Right ventricle myocardium superior (tissue), 1 donor: ENCODE measurements around the gene MDM4. TPM values are rescaled to one million over a fixed set of nuclear protein-coding genes. Genes with fewer than 3 reads are reported as not detected.
"Not testable (repeated sequence)": the region's sequence is repeated elsewhere in the genome, so short reads cannot be mapped to it uniquely, and the experiment has no call there.

ENCODE experiments used
- ATAC-seq: fragments of 200-7000 bp; cut with Tn5 transposase; one replicate; pipeline ENCODE4 v1.9.1; 2020; ENCODE audit warnings: mild to moderate bottlenecking; ENCODE audit not compliant: poor library complexity
- DNase-seq: peaks from one replicate; pipeline ENCODE4 v3.0.0-alpha.2; 2020
- intact Hi-C: fragments of 100-400 bp; cut with DNase I; formaldehyde crosslinking; loops from one replicate; pipeline ENCODE4 v1.11.2; 2022
- total RNA-seq: library from RNA; stranded (reverse); fragmentation: NEBNext Ultra II Directional; extraction: Animal tissue kit (Norgen Biotek cat#: 25700); gene quantifications from one replicate; pipeline ENCODE4 v1.2.1, GENCODE V29; 2021
- donor health status: DM: no; HTN: yes; CAD: no; lungs with severe emphysema.

Gene MDM4
- total RNA-seq, 1 donor from 2014 or later = 24.2 TPM

DNA sequence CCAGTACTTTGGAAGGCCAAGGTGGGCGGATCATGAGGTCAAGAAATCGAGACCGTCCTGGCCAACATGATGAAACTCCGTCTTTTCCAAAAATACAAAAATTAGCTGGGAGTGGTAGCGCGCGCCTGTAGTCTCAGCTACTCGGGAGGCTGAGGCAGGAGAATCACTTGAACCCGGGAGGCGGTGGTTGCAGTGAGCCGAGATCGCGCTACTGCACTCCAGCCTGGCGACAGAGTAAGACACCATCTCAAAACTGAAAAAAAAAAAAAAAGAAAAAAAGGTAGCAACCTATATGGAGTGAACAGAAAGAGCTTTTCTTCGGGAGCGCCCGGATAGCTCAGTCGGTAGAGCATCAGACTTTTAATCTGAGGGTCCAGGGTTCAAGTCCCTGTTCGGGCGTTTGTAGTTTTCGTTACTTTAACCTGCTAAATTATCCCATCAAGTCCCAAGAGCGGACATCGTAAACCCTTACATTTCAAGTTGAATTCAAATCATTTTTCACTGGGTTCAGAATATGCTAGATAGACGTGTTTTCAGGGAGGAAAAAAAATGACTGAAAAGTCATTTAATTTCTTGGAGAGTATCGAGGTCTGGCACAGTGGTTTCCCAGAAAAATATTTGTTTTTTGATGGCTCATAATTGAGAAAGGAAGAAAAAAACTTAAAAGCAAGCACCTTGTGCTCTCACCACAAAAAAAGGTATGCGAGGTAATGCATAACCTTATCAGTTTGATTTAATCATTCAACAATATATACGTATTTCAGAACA lies 9.8 kb upstream of the MDM4 start:
- ATAC-seq = peak; percentile 90
- intact Hi-C loops = no loop called here
- DNase-seq = peak; percentile 69

DNA sequence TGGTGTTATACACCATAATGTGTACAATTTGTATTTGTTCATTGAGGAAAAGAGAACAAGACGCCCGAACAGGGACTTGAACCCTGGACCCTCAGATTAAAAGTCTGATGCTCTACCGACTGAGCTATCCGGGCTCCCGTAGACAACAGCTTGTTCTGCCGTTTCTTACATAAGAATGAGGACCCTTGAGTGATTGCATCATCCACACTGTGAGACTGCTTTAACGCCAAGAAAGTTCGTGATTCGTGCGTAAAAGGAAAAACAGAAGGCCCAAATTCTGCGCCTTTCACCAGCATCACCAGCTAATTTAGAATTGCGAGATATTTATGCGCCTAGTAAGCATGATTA lies 9.3 kb upstream of the MDM4 start:
- intact Hi-C loops = no loop called here
- DNase-seq (peak; percentile 62), ATAC-seq (peak; percentile 80)

GRCh38 chr1:204507317-204508105 lies 8.7 kb upstream of the MDM4 start:
- intact Hi-C loops = no loop called here
- DNase-seq (no peak), ATAC-seq (peak; percentile 21)

DNA sequence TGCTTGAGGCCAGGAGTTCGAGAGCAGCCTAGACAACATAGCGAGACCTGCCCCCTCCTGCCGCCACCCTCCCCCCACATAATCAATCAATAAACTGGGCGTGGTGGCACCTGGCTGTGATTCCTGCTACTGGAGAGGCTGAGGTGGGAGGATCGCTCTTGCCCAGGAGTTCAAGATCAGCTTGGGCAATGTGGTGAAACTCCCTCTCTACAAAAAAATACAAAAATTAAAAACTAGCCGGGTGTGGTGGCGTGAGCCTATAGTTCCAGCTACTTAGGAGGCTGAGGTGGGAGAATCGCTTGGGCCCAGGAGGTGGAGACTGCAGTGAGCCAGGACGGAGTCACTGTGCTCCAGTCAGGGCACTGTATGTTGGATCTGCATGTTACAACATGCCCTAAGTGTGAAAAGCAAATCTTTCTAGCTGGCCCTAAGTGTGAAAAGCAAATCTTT lies 7.0 kb upstream of the MDM4 start:
- DNase-seq = no peak
- intact Hi-C loops = no loop called here

GRCh38 chr1:204511366-204511765 lies 4.8 kb upstream of the MDM4 start:
- ATAC-seq (no peak), DNase-seq (no peak)
- intact Hi-C loops = no loop called here

More for the DNA sequence above, 7.0 kb upstream of the MDM4 start:
- no peak for ATAC-seq

DNA sequence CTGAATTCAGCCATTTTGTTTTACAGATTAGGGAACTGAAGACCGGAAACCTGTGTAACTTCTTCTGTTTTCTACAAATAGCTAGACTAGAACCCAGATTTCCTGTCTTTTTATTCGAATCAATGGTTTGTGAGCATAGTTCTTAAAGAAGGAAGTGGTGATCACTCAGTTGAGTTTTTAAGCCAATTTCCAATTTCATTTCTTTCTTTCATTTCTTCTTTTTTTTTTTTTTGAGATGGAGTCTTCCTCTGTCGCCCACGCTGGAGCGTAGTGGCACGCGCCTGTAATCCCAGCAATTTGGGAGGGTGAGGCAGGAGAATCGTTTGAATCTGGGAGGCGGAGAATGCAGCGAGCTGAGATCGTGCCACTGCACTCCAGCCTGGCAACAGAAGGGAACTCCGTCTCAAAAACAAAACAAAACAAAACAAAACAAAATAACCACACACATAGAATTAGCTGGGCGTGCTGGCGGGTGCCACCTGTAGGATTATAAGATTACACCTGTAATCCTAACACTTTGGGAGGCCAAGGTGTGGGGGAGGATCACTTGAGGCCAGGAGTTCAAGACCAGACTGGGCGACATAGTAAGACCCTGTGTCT lies 3.0 kb upstream of the MDM4 start:
- intact Hi-C loops = no loop called here

GRCh38 chr1:204514828-204515227 lies 1.4 kb upstream of the MDM4 start:
- intact Hi-C loops = no loop called here
- no peak for ATAC-seq
- DNase-seq = no peak

More for the DNA sequence above, 3.0 kb upstream of the MDM4 start:
- DNase-seq (peak; percentile 52), ATAC-seq (no peak)

DNA sequence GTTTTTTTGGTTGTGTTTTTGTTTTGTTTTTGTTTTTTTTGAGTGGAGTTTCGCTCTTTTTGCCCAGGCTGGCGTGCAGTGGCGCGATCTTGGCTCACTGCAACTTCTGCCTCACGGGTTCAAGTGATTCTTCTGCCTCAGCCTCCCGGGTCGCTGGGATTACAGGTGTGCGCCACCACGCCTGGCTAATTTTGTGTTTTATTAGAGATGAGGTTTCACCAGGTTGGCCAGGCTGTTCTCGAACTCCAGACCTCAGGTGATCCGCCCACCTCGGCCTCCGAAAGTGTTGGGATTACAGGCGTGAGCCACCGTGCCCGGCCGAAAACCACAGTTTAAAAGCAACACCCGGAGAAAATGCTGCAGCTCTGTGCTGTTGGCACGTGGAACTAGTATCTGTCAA lies 1.2 kb downstream of the MDM4 start:
- ATAC-seq, DNase-seq, intact Hi-C loops: not testable (repeated sequence)

DNA sequence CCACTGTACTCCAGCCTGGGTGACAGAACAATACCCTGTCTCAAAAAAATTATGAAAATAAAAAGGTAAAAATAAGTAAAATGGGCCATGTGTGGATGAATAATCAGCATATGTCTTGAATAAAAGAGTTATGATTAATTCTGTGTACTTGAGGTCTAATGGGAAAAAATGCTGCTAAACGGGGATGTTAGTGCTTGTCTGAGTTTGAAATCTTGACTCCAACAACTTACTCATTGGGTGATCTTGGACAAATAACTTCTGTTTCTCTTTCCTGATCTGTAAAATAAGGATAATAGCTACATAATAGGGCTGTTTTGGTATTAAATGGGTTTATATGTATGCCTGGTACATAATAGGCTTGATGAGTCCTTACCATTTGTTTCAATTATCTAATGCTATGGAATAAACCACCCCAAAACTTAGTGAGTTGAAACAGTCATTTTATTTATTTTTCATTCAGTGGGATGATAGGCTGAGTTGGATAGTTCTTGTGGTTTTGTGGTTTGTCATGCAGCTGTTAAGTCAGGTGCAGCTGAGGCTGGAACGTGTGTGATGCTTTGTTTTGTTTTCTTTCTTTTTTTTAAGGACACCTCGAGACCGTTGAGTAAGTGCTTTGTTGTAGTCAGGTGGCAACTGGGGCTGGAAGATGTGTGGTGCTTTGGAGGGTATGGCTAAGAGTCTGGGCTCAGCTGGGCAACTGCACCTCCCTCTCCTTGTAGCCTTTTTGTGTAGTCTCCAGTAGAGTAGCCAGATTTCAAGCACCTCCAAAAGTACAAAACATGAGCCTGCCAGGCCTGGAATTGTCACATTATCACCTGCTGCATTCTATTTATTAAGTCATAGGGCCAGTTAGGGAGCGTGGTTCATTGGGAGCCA lies 4.9 kb downstream of the MDM4 start:
- intact Hi-C loops = no loop called here
- DNase-seq (no peak), ATAC-seq (peak; percentile 26)

GRCh38 chr1:204521941-204522521 lies 5.8 kb downstream of the MDM4 start:
- not testable (repeated sequence) for DNase-seq, ATAC-seq

DNA sequence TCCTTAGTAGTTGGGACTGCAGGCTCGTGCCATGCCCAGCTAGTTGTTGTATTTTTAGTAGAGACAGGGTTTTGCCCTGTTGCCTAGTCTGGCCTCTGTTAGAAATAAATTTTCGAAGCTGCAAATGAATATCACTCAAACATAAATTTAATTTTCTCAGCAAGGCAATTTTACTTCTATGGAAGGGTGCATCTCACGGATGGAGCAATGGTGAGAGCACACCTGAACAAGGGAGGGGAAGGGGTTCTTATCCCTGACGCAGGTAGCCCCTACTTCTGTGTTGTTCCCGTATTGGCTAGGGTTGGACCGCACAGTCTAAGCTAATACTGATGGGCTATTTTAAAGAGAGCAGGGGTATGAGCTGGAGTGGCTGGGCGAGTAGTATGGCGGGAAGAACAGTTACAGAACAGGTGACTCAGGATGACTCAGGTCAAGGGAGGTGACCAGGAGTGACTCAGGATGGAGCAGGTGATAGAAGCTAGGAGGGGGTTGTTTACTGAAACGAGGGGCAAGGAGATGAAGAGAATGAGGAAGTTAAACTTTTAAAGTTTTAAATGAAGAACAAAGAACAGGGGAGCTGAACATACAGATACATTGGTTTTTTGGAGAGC lies 7.5 kb downstream of the MDM4 start:
- intact Hi-C loops = no loop called here
- no peak for ATAC-seq

More at GRCh38 chr1:204521941-204522521, 5.8 kb downstream of the MDM4 start:
- intact Hi-C loops = not testable (repeated sequence)

GRCh38 chr1:204524986-204525385 lies 8.8 kb downstream of the MDM4 start:
- intact Hi-C loops = no loop called here
- no peak for DNase-seq
- ATAC-seq = no peak

More for the DNA sequence above, 7.5 kb downstream of the MDM4 start:
- no peak for DNase-seq

GRCh38 chr1:204528241-204528640 lies 12.0 kb downstream of the MDM4 start:
- ATAC-seq (peak; percentile 47), DNase-seq (no peak)
- intact Hi-C loops = no loop called here

DNA sequence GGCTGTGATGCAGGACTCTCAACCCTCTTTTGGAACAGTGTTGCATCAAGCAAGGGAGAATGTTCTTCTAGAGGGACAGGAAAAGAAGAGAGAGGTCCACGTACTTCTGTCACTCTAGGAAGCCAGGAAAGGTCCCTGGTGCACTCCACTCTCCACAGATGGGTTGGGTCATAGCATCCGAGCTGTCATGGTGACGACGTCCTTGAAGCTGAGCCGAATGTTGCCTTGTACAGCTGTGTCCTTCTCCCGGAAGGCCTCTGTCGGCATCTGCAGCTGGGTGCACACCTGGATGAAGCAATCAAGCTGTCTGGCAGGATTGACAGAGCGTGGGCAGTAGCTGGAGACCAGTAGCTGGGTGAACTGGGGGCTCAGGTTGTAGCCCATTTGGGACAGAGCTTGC lies 12.5 kb downstream of the MDM4 start:
- DNase-seq = no peak

GRCh38 chr1:204529371-204529895 lies 13.2 kb downstream of the MDM4 start:
- DNase-seq (no peak), ATAC-seq (no peak)
- intact Hi-C loops = no loop called here

More for the DNA sequence above, 12.5 kb downstream of the MDM4 start:
- intact Hi-C loops = no loop called here
- ATAC-seq = peak; percentile 42

DNA sequence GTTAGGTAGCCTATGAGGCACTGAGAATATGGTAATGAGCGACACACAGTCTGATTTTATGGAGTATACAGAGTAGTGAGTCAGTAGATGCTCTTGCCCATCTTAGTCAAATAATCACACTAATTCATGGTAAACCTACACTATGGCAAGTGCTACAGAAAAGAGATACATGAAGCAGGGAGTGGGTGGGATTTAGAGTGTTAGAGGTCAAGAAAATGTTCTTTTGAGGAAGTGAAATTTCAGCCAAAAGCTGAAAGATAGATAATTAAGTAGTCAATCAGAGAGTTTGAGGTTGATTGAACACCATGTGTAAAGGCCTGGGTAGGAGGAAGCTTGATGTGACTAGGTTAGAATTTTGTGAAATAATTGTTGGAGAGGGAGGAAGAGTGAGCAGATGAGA lies 14.7 kb downstream of the MDM4 start:
- ATAC-seq = no peak
- no peak for DNase-seq
- intact Hi-C loops = no loop called here

GRCh38 chr1:204532832-204533231 lies 16.6 kb downstream of the MDM4 start:
- intact Hi-C loops = no loop called here
- ATAC-seq (no peak), DNase-seq (no peak)

DNA sequence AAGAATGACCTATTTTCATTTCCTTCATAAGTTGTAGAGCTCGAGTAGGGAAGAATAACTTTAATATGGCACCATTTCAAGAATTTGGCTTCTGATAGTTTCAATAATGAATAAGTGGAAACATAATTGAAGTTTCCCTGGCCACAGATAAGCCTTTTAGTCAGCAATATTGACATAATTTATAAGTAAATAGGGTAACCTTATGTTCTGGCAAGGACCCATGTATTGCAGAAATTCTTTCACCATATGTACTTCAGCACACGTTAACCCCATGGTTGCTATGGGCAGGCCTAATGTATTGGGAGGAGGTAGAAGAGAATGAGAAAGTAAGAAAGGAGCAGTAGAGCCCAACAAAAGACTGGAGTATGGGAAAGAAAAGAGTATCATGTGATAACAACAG lies 25.4 kb downstream of the MDM4 start:
- ATAC-seq (no peak), DNase-seq (no peak)
- intact Hi-C loops = no loop called here
